Stimulated activated CD4-positive, alpha-beta T cell treated with anti-CD3 and anti-CD28 coated beads, Interleukin-2, amount 100 ng/mL, for 4 hours (primary cell): ENCODE data around the gene CERS3.

Experiments used
- DNase-seq: peaks from one replicate; pipeline ENCODE4 v3.0.0-alpha.2; 2020; ENCODE audit warnings: low read depth

CERS3 gene

GRCh38 chr15:100528833-100529428, at the start of gene CERS3:
Gene CERS3 (minus strand): TSS chr15:100528950. CDS start chr15:100501849, 27,101 bp downstream.
- no peak for DNase-seq

- DNase-seq, result no peak
Observed at GRCh38 chr15:100573526-100573925, 44.8 kb upstream of the CERS3 start.

GRCh38 chr15:100572362-100572983, 43.7 kb upstream of the CERS3 start:
- no peak for DNase-seq

- DNase-seq, result no peak
Observed at GRCh38 chr15:100571592-100572167, 42.9 kb upstream of the CERS3 start.

GRCh38 chr15:100570735-100571313, 42.1 kb upstream of the CERS3 start:
- no peak for DNase-seq

GRCh38 chr15:100570275-100570674, 41.5 kb upstream of the CERS3 start:
- no peak for DNase-seq

GRCh38 chr15:100569391-100569790, 40.6 kb upstream of the CERS3 start:
- no peak for DNase-seq

- no peak for DNase-seq
Observed at GRCh38 chr15:100566850-100567628, 38.3 kb upstream of the CERS3 start.

- no peak for DNase-seq
Observed at GRCh38 chr15:100565591-100565990, 36.8 kb upstream of the CERS3 start.

- no peak for DNase-seq
Observed at GRCh38 chr15:100560323-100560722, 31.6 kb upstream of the CERS3 start.

- DNase-seq, result no peak
Observed at GRCh38 chr15:100559330-100559729, 30.6 kb upstream of the CERS3 start.

GRCh38 chr15:100558771-100559254, 30.1 kb upstream of the CERS3 start:
- no peak for DNase-seq

GRCh38 chr15:100553468-100553867, 24.7 kb upstream of the CERS3 start:
- DNase-seq, result no peak

- no peak for DNase-seq
Observed at GRCh38 chr15:100547961-100548360, 19.2 kb upstream of the CERS3 start.

GRCh38 chr15:100544946-100545345, 16.2 kb upstream of the CERS3 start:
- DNase-seq, result no peak

GRCh38 chr15:100544338-100544841, 15.6 kb upstream of the CERS3 start:
- DNase-seq, result no peak

- no peak for DNase-seq
Observed at GRCh38 chr15:100542290-100542689, 13.5 kb upstream of the CERS3 start.

GRCh38 chr15:100537331-100537730, 8.6 kb upstream of the CERS3 start:
- DNase-seq, result no peak

- no peak for DNase-seq
Observed at GRCh38 chr15:100536733-100537132, 8.0 kb upstream of the CERS3 start.

GRCh38 chr15:100533886-100534285, 5.1 kb upstream of the CERS3 start:
- no peak for DNase-seq

GRCh38 chr15:100531823-100532327, 3.1 kb upstream of the CERS3 start:
- DNase-seq, result no peak

GRCh38 chr15:100531204-100531603, 2.5 kb upstream of the CERS3 start:
- no peak for DNase-seq
